ENCODE data around the gene PHKG1.
"Not testable (repeated sequence)": the region's sequence is repeated elsewhere in the genome, so short reads cannot be mapped to it uniquely, and the experiment has no call there.

PHKG1 gene

DNA sequence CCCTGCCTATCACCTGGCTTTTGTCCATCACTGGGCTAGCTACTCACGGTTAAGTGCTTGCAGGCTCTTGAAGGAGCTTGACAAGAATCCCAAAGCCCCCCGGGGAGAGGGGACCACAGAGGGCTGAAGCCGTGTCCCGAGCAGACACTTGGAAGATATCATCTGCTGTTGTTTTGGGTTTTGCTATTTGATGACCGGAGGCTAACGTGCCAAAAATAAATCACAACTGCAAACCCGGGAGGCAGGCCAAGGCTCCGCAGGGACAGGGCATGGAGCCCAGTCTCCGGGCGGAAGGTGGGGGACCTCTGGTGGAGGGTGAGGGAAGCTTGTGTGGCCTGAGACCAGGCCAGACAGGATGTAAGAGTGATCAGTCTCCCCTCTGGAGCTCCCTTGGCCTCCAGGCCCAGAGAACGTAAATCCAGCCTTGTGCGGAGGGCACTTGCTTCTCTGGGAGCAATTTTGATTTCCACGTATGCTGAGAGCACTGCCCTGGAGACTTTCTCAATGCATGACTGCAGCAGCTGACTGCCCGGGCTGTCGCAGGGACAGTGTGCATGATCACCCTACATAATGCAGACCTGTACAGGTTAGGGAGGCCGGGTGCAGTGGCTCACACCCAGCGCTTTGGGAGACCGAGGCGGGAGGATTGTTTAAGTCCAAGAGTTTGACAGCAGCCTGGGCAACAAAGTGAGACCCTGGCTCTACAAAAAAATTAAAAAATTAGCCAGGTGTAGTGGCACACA is at the start of gene PHKG1:
PHKG1 (minus strand) TSS at position 164 of the 743 bp plus-strand sequence. CDS start 4,011 bp downstream, outside the sequence.
- no peak within 1 kb of the TSS for H3K4me3 ChIP-seq (ENCODE audit: control insufficient read depth, low read depth, low read length)
- DNase-seq (ENCODE audit: low read depth): peak; percentile 72
- TF ChIP-seq, protein P1, sequence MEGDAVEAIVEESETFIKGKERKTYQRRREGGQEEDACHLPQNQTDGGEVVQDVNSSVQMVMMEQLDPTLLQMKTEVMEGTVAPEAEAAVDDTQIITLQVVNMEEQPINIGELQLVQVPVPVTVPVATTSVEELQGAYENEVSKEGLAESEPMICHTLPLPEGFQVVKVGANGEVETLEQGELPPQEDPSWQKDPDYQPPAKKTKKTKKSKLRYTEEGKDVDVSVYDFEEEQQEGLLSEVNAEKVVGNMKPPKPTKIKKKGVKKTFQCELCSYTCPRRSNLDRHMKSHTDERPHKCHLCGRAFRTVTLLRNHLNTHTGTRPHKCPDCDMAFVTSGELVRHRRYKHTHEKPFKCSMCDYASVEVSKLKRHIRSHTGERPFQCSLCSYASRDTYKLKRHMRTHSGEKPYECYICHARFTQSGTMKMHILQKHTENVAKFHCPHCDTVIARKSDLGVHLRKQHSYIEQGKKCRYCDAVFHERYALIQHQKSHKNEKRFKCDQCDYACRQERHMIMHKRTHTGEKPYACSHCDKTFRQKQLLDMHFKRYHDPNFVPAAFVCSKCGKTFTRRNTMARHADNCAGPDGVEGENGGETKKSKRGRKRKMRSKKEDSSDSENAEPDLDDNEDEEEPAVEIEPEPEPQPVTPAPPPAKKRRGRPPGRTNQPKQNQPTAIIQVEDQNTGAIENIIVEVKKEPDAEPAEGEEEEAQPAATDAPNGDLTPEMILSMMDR (IDR thresholded peaks at IDR 0.05; ENCODE audit: control insufficient read depth, insufficient read depth, low read depth, low read length, missing control alignments): peak; percentile 77

DNA sequence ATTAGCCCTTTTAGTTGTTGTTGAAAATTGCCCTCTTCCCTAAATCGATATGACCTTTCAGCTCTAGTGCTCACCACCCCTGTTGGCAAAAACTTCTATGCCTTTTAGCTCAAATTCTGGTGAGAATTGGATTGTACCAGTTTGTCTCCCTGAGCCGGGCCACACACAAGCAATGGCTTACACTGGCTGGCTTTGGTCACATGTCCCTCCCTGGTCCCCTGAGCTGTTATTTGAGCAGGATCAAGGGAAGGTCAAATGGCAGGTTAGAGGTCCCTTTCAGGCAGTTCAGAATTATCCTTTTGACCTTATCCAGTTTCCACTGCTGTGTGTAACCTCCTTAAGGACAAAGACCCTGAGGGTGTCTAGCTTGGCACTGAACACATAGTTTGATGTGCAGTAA is 38.3 kb upstream of the PHKG1 start:
- H3K4me3 ChIP-seq (ENCODE audit: control insufficient read depth, low read depth, low read length); DNase-seq (ENCODE audit: low read depth): not testable (repeated sequence)

DNA sequence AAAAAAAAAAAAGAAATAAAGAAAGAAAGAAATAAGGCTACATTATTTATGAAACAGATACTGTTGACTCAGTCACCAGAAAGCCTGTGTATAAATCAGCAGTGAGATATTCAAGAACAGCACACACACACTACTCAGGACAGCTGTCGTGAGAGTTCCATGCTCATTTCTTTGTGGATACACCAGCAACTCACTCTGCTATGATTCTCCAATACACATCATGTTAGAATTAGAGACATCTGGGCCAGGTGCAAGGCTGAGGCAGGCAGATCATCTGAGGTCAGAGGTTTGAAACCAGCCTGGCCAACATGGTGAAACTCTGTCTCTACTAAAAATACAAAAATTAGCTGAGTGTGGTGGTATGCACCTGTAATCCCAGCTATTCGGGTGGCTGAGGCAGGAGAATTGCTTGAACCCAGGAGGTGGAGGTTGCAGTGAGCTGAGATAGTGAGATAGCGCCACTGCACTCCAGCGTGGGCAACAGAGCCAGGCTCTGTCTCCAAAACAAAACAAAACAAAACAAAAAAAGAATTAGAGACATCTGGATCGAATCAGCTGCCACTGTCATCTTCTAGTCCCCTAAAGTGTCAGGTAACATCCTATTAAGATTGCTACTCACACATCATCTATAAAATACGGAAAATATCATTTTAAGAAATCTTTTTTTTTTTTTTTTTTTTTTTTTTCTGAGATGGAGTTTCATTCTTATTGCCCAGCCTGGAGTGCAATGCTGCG is 34.7 kb upstream of the PHKG1 start:
- TF ChIP-seq, protein P1 (IDR thresholded peaks at IDR 0.05; ENCODE audit: control insufficient read depth, insufficient read depth, low read depth, low read length, missing control alignments): no peak
- no peak for DNase-seq (ENCODE audit: low read depth)
- H3K4me3 ChIP-seq (ENCODE audit: control insufficient read depth, low read depth, low read length): no peak overlapping the region

DNA sequence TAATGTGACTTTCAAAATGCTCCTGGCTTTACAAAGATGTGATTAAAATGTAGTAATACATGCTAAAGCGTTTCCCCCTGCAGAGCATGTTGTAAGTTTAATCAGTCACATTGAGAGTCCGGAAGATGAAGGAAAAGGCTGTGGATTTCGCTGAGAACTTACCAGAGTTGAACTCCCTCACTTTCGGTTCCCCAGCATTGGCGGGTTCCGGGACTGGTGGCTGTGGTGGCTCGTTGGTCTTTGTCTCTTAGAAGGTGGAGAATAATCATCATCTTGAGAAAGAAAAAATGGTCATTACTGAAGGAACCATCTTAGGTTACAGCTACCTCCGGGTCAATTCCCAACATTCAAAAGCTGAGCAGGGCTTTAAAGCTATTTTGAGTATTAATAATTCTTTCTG is 33.1 kb upstream of the PHKG1 start:
- TF ChIP-seq, protein P1 (IDR thresholded peaks at IDR 0.05; ENCODE audit: control insufficient read depth, insufficient read depth, low read depth, low read length, missing control alignments): no peak
- H3K4me3 ChIP-seq (ENCODE audit: control insufficient read depth, low read depth, low read length): no peak overlapping the region
- no peak for DNase-seq (ENCODE audit: low read depth)

DNA sequence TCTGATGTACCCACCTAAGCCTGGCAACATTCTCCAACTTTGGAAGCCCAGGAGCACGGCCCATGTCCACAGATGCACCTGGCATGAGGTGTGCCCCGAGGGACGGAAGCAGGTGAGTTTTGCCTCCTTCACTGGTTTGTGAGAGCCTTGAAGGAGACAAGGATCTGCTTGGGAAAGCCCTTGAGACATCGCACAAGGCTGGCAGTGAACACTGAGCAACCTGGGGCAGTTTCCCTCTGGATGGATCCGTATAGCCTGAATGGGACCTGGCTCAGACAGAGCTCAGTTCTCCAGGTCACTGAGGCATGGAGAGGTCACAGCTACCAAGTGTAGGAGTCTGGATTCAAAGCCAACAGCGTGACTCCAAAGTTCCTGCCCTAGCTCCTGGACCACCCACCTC is 32.2 kb upstream of the PHKG1 start:
- DNase-seq (ENCODE audit: low read depth): no peak
- TF ChIP-seq, protein P1 (IDR thresholded peaks at IDR 0.05; ENCODE audit: control insufficient read depth, insufficient read depth, low read depth, low read length, missing control alignments): no peak
- no peak overlapping the region for H3K4me3 ChIP-seq (ENCODE audit: control insufficient read depth, low read depth, low read length)

DNA sequence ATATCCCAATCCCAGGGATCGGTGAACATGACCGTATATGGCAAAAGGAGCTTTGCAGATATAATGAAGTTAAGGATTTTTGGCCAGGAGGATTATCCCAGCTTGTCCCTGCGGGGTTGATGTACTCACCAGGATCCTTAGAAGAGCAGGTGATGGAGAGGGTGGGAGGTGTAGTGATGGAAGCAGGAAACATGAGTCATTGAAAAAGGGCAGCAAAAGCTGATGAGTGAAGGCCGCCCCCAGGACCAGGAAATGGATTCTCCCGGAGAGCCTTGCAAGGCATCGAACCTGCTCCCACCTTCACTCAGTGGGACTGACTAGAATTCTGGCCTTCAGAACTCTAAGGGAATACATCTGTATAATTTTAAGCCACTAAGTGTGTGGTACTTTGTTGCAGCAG is 28.7 kb upstream of the PHKG1 start:
- TF ChIP-seq, protein P1 (IDR thresholded peaks at IDR 0.05; ENCODE audit: control insufficient read depth, insufficient read depth, low read depth, low read length, missing control alignments): no peak
- no peak for DNase-seq (ENCODE audit: low read depth)
- no peak overlapping the region for H3K4me3 ChIP-seq (ENCODE audit: control insufficient read depth, low read depth, low read length)

DNA sequence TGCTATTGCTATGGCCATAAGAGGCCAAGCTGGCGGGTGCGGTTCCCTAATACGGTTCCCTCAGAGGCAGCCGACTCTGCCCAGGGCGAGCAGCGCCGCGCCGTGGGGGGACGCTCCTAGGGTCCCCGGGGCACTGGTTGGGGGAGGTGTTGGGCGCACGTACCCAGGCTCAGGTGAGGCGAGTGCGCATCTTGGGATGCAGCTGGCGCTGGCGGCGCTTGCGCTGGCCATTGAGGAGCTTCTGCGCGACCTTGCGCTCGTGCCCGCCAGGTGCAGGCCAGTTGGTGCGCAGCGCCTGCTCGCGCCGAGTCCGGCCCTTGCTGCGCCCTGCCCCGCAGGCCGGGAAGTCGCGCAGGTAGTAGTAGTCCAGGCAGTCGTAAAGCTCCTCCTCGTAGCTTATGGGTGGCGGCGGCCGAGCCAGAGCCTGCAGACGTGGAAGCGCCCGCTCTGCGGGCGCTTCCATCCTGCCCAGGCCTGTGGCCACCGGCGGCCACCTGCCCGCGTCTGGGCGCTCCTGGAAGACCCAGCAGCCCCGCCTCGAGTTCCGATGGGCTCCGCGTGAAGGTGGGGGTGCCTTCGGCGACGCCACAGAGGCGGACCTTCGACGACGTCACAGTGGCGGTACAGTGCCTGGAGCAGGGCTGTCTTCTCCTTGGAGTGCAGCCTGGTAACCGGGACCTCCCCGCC is 23.2 kb upstream of the PHKG1 start, which contains the start of gene NUPR2:
NUPR2 (minus strand) TSS at position 566 of the 687 bp plus-strand sequence; CDS start at position 463, 103 bp downstream.
- DNase-seq (ENCODE audit: low read depth): no peak
- no peak within 1 kb of the TSS for H3K4me3 ChIP-seq (ENCODE audit: control insufficient read depth, low read depth, low read length)
- TF ChIP-seq, protein P1 (IDR thresholded peaks at IDR 0.05; ENCODE audit: control insufficient read depth, insufficient read depth, low read depth, low read length, missing control alignments): no peak

DNA sequence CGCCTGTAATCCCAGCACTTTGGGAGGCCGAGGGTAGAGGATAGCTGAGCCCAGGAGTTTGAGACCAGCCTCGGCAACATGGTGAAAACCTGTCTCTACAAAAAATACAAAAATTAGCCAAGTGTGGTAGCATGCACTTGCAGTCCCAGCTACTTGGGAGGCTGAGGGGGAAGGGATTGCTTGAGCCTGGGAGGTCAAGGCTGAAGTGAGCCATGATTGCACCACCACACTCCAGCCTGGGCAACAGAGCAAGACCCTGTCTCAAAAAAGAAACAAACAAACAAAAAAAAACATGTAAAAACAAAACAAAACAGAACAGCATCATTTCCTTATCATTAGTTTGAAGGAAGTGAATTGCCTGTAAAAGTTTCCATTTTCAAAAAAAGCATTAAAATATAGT is 19.5 kb upstream of the PHKG1 start:
- not testable (repeated sequence) for DNase-seq (ENCODE audit: low read depth); H3K4me3 ChIP-seq (ENCODE audit: control insufficient read depth, low read depth, low read length)

All from AG09309 (cell line).